H1 (cell line): Measurements from ENCODE around the gene ADNP. TPM values are rescaled to one million over a fixed set of nuclear protein-coding genes. Genes with fewer than 3 reads are reported as not detected.

ENCODE experiments used
- JUN ChIP-seq: IDR thresholded peaks from 2 replicates; pipeline ENCODE4 v1.6.1; 2011; ENCODE audit warnings: low read depth, mild to moderate bottlenecking, improper control_type of control experiment, low read length
- NRF1 ChIP-seq: IDR thresholded peaks from 2 replicates; pipeline ENCODE4 v1.6.1; 2011; ENCODE audit warnings: mild to moderate bottlenecking, low read depth, low read length, improper control_type of control experiment
- TAF7 ChIP-seq: optimal IDR thresholded peaks from 2 replicates; pipeline ENCODE3; 2011; ENCODE audit warnings: low read depth, mild to moderate bottlenecking, inconsistent platforms, low read length, moderate library complexity, borderline replicate concordance
- polyA plus RNA-seq, 7 experiments: library from polyadenylated mRNA; depleted of rRNA in 3 of 7; stranded (reverse) in 5 of 7; unstranded in 2 of 7; fragments of >200 nt in 5 of 7; fragments of 200-250 nt in 2 of 7; gene quantifications; 1 replicate in 5 of 7; 2 replicates in 1 of 7; 4 replicates in 1 of 7; pipeline versions ENCODE4 v1.2.1 to v1.2.3, GENCODE V29; 2011 to 2013; ENCODE audit warnings: missing spikeins in 2 of 7, mixed read lengths in 2 of 7
- total RNA-seq: library from RNA; stranded (reverse); fragmentation: NEBNext Ultra II Directional; extraction: Animal tissue kit (Norgen Biotek cat#: 25700); gene quantifications from 2 replicates; pipeline ENCODE4 v1.2.1, GENCODE V29; 2021

The ADNP gene
- total and polyA plus RNA-seq, 2 of the 8 experiments (the other 6 are each of a cell fraction or from before 2014, with no cell fraction given) = 31.6 to 123 TPM

GRCh38 chr20:50870561-50871161 is 60.6 kb downstream of the ADNP start (continued):
- TF ChIP-seq JUN (no peak), NRF1 (no peak), TAF7 (no peak)
- TF ChIP-seq, all 59 proteins: peak for 18
